HUES48 (cell line): ENCODE measurements around the gene EFHC2.

Experiments used
- H3K27ac ChIP-seq: one replicate; pipeline ENCODE4 v1.7.0; 2013; ENCODE audit warnings: low read depth, low read length, inconsistent platforms
- H3K27me3 ChIP-seq: 2 replicates; pipeline ENCODE4 v1.6.1; 2013; ENCODE audit warnings: mild to moderate bottlenecking, low read length; ENCODE audit not compliant: control insufficient read depth, insufficient read depth
- H3K36me3 ChIP-seq: 2 replicates; pipeline ENCODE4 v1.6.1; 2013; ENCODE audit warnings: low read length; ENCODE audit not compliant: control insufficient read depth, insufficient read depth
- H3K4me1 ChIP-seq: 2 replicates; pipeline ENCODE4 v1.6.1; 2013; ENCODE audit warnings: mild to moderate bottlenecking, low read length; ENCODE audit not compliant: control insufficient read depth, insufficient read depth
- H3K4me3 ChIP-seq: 2 replicates; pipeline ENCODE4 v1.5.1; 2013; ENCODE audit warnings: mild to moderate bottlenecking, low read depth, low read length
- H3K9ac ChIP-seq: 2 replicates; pipeline ENCODE4 v1.6.1; 2013; ENCODE audit warnings: mild to moderate bottlenecking, low read depth, low read length, moderate library complexity
- H3K9me3 ChIP-seq: 2 replicates; pipeline ENCODE4 v1.6.1; 2013; ENCODE audit warnings: low read length; ENCODE audit not compliant: control insufficient read depth, insufficient read depth

Gene EFHC2, protein sequence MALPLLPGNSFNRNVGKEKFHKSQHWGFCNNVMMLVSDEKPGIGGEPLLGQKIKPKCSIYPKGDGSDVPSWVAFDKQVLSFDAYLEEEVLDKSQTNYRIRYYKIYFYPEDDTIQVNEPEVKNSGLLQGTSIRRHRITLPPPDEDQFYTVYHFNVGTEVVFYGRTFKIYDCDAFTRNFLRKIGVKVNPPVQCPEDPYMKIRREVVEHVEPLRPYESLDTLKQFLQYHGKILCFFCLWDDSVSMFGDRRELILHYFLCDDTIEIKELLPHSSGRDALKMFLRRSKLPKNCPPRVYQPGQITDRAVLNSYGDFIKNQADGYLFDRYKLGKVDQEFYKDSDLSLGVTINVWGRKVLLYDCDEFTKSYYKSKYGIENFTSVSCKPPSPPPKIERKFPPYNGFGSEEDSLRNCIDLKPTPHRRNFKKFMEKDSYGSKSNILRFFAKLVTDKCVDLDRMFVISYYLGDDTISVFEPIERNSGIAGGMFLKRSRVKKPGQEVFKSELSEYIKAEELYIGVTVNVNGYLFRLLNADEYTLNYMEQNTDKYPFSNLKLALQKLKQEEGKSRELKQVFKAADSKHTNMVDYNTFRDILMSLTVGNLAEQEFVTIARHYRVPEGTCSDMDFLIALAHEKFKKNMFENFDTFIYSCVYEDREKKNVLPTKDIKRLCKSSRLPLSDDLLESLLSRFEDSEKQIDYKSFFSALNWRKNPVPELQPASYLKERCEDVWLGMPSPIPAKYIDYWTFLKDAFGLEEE

GRCh38 chrX:44343412-44344141, at the start of gene EFHC2:
TSS of gene EFHC2 (minus strand) at chrX:44343672. CDS start at chrX:44343588, 84 bp downstream.
- peaks cover 12% of the 10 kb centered on the region; the same call in 1 of the 2 replicates for H3K4me1 ChIP-seq
- H3K36me3 ChIP-seq: no peaks in the 10 kb centered on the region
- H3K9me3 ChIP-seq: peaks cover 3% of the 10 kb centered on the region; the same call in 1 of the 2 replicates
- peak within 1 kb of the TSS; percentile 49 for H3K4me3 ChIP-seq
- peak within 1 kb of the TSS; percentile 21; the same call in 1 of the 2 replicates for H3K9ac ChIP-seq
- H3K27me3 ChIP-seq: no peaks in the 10 kb centered on the region
- no peak within 1 kb of the TSS for H3K27ac ChIP-seq

DNA sequence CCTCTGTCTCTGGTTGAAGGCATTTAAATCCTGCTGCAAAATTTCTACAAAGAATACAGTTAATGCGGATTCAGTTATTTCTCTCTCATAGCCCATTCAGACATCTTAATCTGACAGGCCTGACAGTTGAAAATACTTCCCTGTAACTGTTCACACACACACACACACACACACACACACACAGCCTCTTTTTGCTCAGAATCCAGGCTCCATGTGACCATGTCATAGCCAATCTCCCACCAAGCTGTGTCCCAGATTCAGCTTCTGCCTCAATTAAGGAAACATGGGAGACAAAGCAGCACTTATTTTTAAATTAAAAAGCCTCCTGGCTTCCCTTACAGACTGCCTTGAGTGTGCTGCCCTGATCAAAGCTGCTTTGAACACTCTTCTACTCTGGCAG, 49.3 kb upstream of the EFHC2 start:
- Histone ChIP-seq H3K4me3 (no peak overlapping the region), H3K9ac (no peak overlapping the region), H3K9me3 (peaks cover 7% of the 10 kb centered on the region; the same call in 1 of the 2 replicates), H3K27ac (no peak overlapping the region), H3K4me1 (no peaks in the 10 kb centered on the region), H3K27me3 (no peaks in the 10 kb centered on the region), H3K36me3 (no peaks in the 10 kb centered on the region)

DNA sequence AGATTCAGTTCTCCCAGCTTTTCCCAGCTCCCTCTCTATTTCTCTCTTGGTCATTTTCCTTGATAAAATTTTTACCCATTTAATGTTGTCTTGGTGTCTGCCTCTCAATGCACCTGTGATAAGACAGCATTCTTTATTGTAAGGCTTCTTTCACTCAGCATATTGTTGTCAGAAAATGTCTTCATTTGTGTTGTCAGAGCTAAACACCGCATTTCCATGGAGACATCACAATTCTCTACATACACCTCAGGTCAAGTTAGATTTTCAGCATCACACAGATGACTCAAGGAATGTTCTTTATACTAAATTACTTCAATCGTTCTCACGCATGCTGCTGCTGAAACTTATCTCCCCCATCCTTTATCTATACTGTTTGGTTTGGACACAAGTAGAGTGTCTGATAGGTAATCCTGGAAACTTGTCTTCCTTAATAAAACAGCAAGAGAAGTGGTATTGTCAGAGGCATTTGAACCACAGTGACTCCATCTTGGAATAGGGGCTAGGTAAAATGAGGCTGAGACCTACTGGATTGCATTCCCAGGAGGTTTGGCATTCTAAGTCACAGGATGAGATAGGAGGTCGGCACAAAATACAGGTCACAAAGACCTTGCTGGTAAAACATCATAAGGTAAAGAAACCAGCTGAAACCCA, 41.3 kb upstream of the EFHC2 start:
- Histone ChIP-seq H3K9ac (no peak overlapping the region), H3K4me1 (no peaks in the 10 kb centered on the region), H3K27me3 (no peaks in the 10 kb centered on the region)

GRCh38 chrX:44382871-44383270, 39.4 kb upstream of the EFHC2 start:
- Histone ChIP-seq H3K36me3 (no peaks in the 10 kb centered on the region), H3K9me3 (peaks cover 3% of the 10 kb centered on the region; the same call in 1 of the 2 replicates), H3K27me3 (no peaks in the 10 kb centered on the region), H3K27ac (no peak overlapping the region), H3K4me1 (no peaks in the 10 kb centered on the region), H3K4me3 (no peak overlapping the region), H3K9ac (no peak overlapping the region)

More for the DNA sequence above, 41.3 kb upstream of the EFHC2 start:
- Histone ChIP-seq H3K4me3 (no peak overlapping the region), H3K9me3 (0 out of 2 replicates have a peak, but pooled peaks cover 8% of the 10 kb centered on the region), H3K27ac (no peak overlapping the region), H3K36me3 (no peaks in the 10 kb centered on the region)

DNA sequence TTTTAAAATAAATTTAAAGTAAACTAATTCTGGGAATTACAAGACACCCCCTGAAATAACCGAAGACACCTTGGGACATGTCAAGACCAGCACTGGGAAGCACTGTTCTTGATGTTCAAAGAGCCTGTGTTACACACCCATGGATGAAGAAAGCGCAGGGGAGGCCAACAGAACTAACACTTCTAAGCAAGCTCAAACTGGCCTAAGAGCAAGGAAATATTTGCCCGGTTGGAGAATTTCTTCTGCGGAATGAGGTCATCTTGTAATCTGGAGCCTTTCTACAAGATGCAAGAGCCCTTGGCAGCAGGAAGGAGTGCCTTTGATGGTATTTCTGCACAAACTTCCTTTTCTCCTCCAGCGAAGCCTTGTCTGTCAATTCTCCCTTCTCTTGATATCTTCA, 9.3 kb upstream of the EFHC2 start:
- Histone ChIP-seq H3K27me3 (no peaks in the 10 kb centered on the region), H3K9ac (no peak overlapping the region), H3K9me3 (peaks cover 3% of the 10 kb centered on the region; the same call in 1 of the 2 replicates), H3K4me3 (no peak overlapping the region), H3K27ac (no peak overlapping the region), H3K36me3 (no peaks in the 10 kb centered on the region), H3K4me1 (no peaks in the 10 kb centered on the region)

- Histone ChIP-seq H3K9ac (no peak overlapping the region), H3K36me3 (no peaks in the 10 kb centered on the region), H3K9me3 (peaks cover 5% of the 10 kb centered on the region; the same call in 1 of the 2 replicates), H3K27ac (no peak overlapping the region), H3K4me3 (no peak overlapping the region), H3K27me3 (no peaks in the 10 kb centered on the region), H3K4me1 (0 out of 2 replicates have a peak, but pooled peaks cover 1% of the 10 kb centered on the region)
These were observed 6.1 kb upstream of the EFHC2 start for GRCh38 chrX:44349561-44349960.

GRCh38 chrX:44344687-44345086, 1.2 kb upstream of the EFHC2 start:
- Histone ChIP-seq H3K4me3 (no peak overlapping the region), H3K27me3 (no peaks in the 10 kb centered on the region), H3K27ac (no peak overlapping the region), H3K36me3 (no peaks in the 10 kb centered on the region), H3K9ac (no peak overlapping the region), H3K4me1 (0 out of 2 replicates have a peak, but pooled peaks cover 8% of the 10 kb centered on the region), H3K9me3 (peaks cover 3% of the 10 kb centered on the region; the same call in 1 of the 2 replicates)

- H3K4me1 ChIP-seq: peaks cover 12% of the 10 kb centered on the region; the same call in 1 of the 2 replicates
- H3K36me3 ChIP-seq: no peaks in the 10 kb centered on the region
- peaks cover 3% of the 10 kb centered on the region; the same call in 1 of the 2 replicates for H3K9me3 ChIP-seq
- H3K4me3 ChIP-seq: 0 out of 2 replicates have a peak overlapping the region, but pooled peaks have one; percentile 43
- H3K9ac ChIP-seq: no peak overlapping the region
- no peak overlapping the region for H3K27ac ChIP-seq
- no peaks in the 10 kb centered on the region for H3K27me3 ChIP-seq
These were observed 722 bp upstream of the EFHC2 start for GRCh38 chrX:44344194-44344593.

DNA sequence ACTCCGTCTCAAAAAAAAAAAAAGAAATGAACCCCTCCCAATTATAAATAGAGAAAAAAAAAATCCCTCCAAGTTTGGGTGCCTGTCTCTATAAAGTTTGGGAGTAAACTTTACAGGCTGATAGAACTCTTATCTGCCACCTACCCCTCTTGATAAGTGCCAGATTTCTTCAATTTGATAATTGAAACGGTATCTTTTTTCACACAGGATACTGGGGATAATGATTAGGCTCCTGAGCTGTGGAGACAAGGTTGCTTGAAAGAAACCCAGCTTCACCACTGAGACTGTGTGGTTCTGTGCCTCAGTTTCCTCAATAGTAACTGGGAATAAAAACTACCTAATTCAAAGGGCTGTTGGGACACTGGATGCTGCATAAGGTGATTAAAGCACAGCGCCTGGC, 606 bp downstream of the EFHC2 start:
- Histone ChIP-seq H3K36me3 (no peaks in the 10 kb centered on the region), H3K9me3 (peaks cover 3% of the 10 kb centered on the region; the same call in 1 of the 2 replicates), H3K27ac (no peak overlapping the region), H3K9ac (no peak overlapping the region), H3K4me3 (peak overlapping the region; percentile 49; the same call in 1 of the 2 replicates), H3K27me3 (no peaks in the 10 kb centered on the region), H3K4me1 (peaks cover 12% of the 10 kb centered on the region; the same call in 1 of the 2 replicates)

DNA sequence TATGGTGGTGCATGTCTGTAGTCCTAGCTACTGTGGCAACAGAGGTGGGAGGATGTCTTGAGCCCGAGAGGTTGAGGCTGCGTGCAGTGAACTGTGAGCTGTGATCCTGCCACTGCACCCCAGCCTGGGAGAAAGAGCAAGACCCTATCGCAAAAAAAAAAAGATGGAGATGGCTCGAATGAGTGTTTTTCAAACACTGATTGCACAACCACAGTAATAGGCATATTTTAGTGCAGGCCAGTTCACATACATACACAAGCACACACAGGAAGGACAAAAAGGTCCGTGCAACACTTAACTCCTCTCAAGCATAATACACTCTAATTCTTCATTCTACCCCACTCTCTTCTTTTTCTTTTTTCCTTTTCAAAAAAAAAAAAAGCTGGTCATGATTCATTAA, 5.1 kb downstream of the EFHC2 start:
- Histone ChIP-seq H3K36me3 (no peaks in the 10 kb centered on the region), H3K9ac (no peak overlapping the region), H3K4me1 (peaks cover 8% of the 10 kb centered on the region; the same call in 1 of the 2 replicates), H3K27ac (no peak overlapping the region), H3K9me3 (peaks cover 3% of the 10 kb centered on the region; the same call in 1 of the 2 replicates), H3K27me3 (no peaks in the 10 kb centered on the region), H3K4me3 (no peak overlapping the region)
